ENCODE data around the gene GKAP1. TPM values are rescaled to one million over a fixed set of nuclear protein-coding genes. Genes with fewer than 3 reads are reported as not detected.
A peak's percentile ranks its signal among the peaks of the same experiment; 100 is the strongest.

GKAP1 gene
- total RNA-seq, 1 donor from 2014 or later, result 8.6 TPM

GRCh38 chr9:83698976-83699585 lies 118.5 kb downstream of the GKAP1 start:
- Mint-ChIP-seq H3K4me1 (peaks cover 8% of the 10 kb centered on the region), H3K4me3 (no peak overlapping the region), H3K27ac (no peak overlapping the region), H3K36me3 (no peaks in the 10 kb centered on the region), H3K27me3 (ENCODE audit: low read depth) (no peaks in the 10 kb centered on the region), H3K9me3 (no peaks in the 10 kb centered on the region)
- TF ChIP-seq CTCF (IDR thresholded peaks at IDR 0.05; ENCODE audit: unreplicated experiment), result no peak
- DNase-seq (ENCODE audit: low spot score in 2 of 2, unreplicated experiment in 2 of 2), result no peak

- no peaks in the 10 kb centered on the region for H3K9me3 Mint-ChIP-seq
- H3K4me3 Mint-ChIP-seq, result no peak overlapping the region
- H3K27me3 Mint-ChIP-seq (ENCODE audit: low read depth), result no peaks in the 10 kb centered on the region
- no peak for TF ChIP-seq CTCF (IDR thresholded peaks at IDR 0.05; ENCODE audit: unreplicated experiment)
- H3K36me3 Mint-ChIP-seq, result no peaks in the 10 kb centered on the region
- no peak for DNase-seq (ENCODE audit: low spot score in 2 of 2, unreplicated experiment in 2 of 2)
- peaks cover 20% of the 10 kb centered on the region for H3K4me1 Mint-ChIP-seq
- peak overlapping the region; percentile 0 for H3K27ac Mint-ChIP-seq
Measured at GRCh38 chr9:83691492-83691891, 126.1 kb downstream of the GKAP1 start.

Other genes starting within 250 kb of the GKAP1 start
- gene IDNK, start 194.6 kb downstream of the GKAP1 start, total RNA-seq, result 3.3 to 5.0 TPM (median 4.0 TPM) in 3 replicates
- 91.5 to 96.6 TPM (median 92.1 TPM) in 3 replicates for gene UBQLN1, start 109.8 kb downstream of the GKAP1 start, total RNA-seq
- gene KIF27, start 103.7 kb upstream of the GKAP1 start, total RNA-seq, result 11.6 to 13.7 TPM (median 13.2 TPM) in 3 replicates
- gene HNRNPK, start 162.4 kb upstream of the GKAP1 start, total RNA-seq, result 672 to 696 TPM (median 682 TPM) in 3 replicates
- gene RMI1, start 163.0 kb upstream of the GKAP1 start, total RNA-seq, result 8.8 to 9.8 TPM (median 9.2 TPM) in 3 replicates

Data from mesothelial cell of epicardium (in vitro differentiated cells).